T-helper 2 cell treated with Interferon-gamma antibody and Interleukin-4, amounts not matched to agents 100 ng/mL and 5 ng/mL, for 36 hours (primary cell): ENCODE data around the gene WDSUB1. TPM values are rescaled to one million over a fixed set of nuclear protein-coding genes. Genes with fewer than 3 reads are reported as not detected.

Experiments
- intact Hi-C: fragments of 100-400 bp; cut with micrococcal nuclease; formaldehyde crosslinking; loops from one replicate; pipeline ENCODE4 v1.15.1; 2023
- total RNA-seq: library from RNA; stranded (reverse); gene quantifications from 2 replicates; pipeline ENCODE4 v1.2.3, GENCODE V29; 2022

WDSUB1 gene
- total RNA-seq, 1 donor from 2014 or later = 6.5 TPM

DNA sequence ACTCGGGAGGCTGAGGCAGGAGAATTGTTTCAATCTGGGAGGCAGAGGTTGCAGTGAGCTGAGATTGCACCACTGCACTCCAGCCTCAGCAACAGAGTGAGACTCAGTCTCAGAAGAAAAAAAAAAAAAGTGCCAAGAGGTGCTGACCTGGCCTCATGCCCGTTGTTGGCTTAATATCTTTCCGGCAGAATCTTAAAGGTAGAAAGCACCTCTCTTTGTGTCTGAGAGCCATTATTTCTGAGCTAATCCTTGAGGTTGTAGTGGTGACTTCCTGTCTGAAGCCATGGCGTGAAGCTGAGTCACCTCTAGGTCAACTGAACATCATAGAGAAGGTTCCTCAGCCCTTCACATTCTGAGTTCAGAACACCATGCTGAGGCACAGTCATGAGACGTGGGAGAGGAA lies 60.4 kb downstream of the WDSUB1 start:
- intact Hi-C loops = no loop called here

- intact Hi-C loops = no loop called here
Measured at GRCh38 chr2:159225025-159226016, 61.2 kb downstream of the WDSUB1 start.

- intact Hi-C loops = no loop called here
Measured at GRCh38 chr2:159224061-159224813, 62.3 kb downstream of the WDSUB1 start.

- intact Hi-C loops = no loop called here
Measured at GRCh38 chr2:159219394-159219998, 67.0 kb downstream of the WDSUB1 start.

DNA sequence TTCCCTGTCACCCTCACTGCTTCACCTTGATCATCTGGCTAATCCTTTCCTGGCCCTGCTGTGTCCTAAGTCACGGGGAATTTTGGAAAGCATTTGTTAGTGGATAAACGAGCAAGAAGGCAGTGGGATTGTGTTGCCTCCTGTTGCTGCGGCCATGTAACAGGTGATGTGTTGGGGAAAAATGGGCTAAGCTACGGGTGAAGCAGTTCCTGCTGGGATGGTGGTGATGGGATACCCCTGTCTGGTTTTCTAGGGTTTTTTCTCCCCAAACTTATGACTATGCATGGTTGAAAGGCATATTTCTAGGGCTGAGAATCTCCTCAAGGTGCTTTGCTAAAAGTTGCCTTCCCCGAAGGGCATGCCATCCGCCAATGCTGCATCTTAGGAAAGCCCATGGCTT lies 68.1 kb downstream of the WDSUB1 start:
- intact Hi-C loops = no loop called here

GRCh38 chr2:159217676-159218075 lies 68.8 kb downstream of the WDSUB1 start:
- intact Hi-C loops = no loop called here

DNA sequence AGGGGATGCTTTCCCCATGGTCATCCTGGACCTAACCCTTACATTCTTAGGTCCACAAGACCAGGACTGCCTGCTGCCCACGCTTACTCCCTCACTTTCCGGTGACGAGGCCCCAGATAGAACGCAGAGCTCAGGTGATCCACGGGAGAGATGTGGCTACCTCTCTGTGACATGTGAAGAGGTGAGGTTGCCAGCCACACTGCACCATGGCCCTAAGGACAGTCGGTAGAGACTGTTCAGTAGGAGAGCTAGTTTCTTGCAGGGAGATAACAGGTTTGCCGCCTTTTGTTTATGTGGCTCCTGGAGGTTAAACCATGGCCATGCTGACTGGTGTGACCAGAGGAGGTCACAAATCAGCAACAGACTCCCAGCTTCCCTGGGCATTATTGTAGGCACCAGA lies 71.4 kb downstream of the WDSUB1 start:
- intact Hi-C loops = no loop called here

DNA sequence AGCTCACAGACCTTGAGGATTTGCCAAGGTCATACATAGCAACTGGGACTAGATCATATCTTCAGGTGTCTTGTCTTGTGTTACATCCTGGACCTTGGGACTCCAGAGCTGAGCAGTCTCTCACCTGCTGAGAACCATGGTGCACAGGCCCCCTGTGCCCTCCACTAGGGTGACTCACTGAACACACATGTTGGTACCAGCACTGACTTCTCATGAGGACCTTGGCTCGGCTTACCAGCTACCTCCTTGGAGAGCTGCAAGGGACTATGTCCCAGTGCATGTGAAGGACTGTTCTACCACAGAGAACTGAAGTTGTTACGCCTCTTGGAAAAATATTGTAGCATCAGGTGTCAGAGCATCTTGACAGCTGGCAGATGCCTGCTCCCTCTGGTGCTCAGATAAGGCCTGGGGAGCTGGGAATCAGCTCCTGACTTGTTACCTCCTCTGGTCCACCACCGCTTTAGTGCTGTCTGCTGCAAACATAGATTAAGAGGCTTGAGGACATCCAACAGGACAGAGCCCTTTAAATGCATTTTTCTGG lies 72.1 kb downstream of the WDSUB1 start:
- intact Hi-C loops = no loop called here

GRCh38 chr2:159213296-159213695 lies 73.2 kb downstream of the WDSUB1 start:
- intact Hi-C loops = no loop called here

GRCh38 chr2:159211447-159212396 lies 74.8 kb downstream of the WDSUB1 start:
- intact Hi-C loops = no loop called here

- intact Hi-C loops = no loop called here
Measured at GRCh38 chr2:159209341-159210306, 76.9 kb downstream of the WDSUB1 start.

GRCh38 chr2:159208438-159208837 lies 78.1 kb downstream of the WDSUB1 start:
- intact Hi-C loops = no loop called here

DNA sequence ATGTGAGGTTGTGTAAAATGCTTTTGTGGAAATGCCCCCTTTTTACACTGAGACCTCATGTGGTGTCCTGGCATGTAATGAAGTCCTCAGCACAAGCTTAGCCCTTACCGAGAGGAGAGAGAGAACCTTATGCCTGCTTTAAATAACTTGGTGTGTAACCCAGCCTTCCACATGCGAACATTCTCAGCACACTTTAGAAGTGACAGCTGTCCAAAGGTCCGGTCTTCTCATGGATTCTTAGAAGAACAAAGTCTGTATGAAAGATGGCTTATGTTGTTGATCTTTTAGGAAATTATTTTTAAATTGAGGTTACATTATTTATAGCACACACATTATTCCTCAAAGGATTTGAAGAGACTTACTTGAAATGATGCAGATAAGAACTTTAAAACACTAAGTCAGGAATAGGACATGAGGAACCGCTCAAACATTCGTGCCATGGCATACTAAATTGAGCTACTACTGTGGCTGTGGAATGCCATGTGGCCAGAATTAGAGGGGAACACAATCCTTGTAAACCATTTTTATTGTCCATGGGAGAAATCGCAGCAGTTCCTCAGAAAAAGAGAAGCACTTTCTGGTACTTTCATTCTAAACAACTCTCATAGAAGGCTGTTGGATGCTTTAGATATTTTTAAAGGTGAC lies 79.6 kb downstream of the WDSUB1 start:
- intact Hi-C loops = no loop called here

DNA sequence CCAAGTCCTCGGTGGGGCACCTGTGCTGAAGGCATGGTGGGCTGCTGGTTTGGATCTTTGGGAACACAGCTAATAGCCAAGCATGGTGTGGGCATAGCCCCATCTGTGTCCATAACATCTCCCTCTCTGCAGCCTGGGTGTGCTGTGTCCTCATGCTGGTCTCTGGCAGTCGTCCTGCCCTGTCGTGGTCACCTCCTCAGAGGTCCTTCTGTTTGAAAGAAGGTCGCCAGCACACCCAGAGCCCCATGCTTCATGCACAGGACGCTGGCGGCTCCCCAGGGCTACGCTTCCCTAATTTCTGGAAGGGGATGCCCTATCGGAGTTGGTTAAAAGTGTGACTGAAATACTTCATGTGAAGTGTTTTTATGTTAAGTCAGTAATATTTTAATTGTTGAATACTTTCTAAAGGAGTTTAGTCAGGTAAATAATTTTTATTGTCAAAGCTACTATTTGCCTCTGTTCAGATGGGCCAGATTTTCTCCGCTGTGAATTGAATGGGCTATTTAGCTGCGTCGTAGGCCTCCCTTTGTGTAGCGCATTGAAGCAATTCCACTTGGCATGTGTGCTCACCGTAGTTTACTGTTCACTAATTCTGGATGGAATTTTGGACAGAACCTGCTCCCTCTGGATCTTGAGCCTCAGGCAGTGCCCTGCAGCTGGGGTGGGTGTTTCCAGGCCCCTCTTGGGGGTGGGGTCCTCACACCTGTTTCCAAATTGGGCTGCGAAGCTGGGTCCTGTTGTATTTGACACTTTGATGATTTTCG lies 81.9 kb downstream of the WDSUB1 start:
- intact Hi-C loops = no loop called here

- intact Hi-C loops = no loop called here
Measured at GRCh38 chr2:159202568-159203071, 83.9 kb downstream of the WDSUB1 start.

DNA sequence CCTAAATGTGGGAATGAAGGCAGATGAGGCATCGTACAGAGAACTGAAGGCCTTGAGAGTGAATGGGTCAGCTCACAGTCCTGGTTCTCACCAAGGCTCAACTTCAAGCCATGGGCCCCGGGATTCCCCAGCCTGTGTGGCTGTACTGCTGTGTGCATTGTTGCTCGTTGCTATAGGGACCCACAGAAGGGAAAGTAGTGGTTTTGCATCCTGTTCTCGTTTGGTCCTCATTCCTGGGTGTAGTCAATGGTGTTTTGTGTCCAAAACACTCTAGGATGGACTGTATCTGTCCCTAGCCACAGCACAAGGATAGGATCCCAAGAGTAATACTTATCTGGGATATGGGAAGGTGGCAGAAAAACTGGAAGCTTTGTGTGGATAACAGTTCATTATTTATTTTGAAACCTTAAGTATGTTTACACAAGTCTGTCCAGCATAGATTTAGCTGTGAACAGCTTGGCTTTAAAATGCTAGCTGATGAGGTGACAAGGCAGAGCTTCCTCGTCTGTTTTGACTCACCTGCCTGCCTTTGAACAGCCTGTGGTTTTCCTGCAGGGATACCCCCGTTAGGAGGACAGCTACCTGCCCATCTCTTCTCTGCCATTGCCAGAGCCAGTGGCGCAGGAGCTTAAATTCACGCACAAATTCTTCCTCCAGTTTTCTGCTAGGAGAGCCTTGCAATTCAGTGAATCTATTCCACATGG lies 85.0 kb downstream of the WDSUB1 start:
- intact Hi-C loops = no loop called here

- intact Hi-C loops = no loop called here
Measured at GRCh38 chr2:159200498-159200897, 86.0 kb downstream of the WDSUB1 start.
